Measurements from ENCODE around the gene STARD13.

STARD13 gene

GRCh38 chr13:33072759-33073158 is 212.8 kb downstream of the STARD13 start:
- no peak for DNase-seq

- no peak for DNase-seq
These were observed 213.3 kb downstream of the STARD13 start for GRCh38 chr13:33072282-33072681.

- no peak for DNase-seq
These were observed 214.8 kb downstream of the STARD13 start for GRCh38 chr13:33070713-33071112.

- no peak for DNase-seq
These were observed 216.2 kb downstream of the STARD13 start for GRCh38 chr13:33069365-33069764.

GRCh38 chr13:33066329-33066728 is 219.2 kb downstream of the STARD13 start:
- DNase-seq, result no peak

- no peak for DNase-seq
These were observed 224.7 kb downstream of the STARD13 start for GRCh38 chr13:33060815-33061214.

GRCh38 chr13:33058776-33059327 is 226.7 kb downstream of the STARD13 start:
- no peak for DNase-seq

- DNase-seq, result no peak
These were observed 228.4 kb downstream of the STARD13 start for GRCh38 chr13:33057019-33057780.

- DNase-seq, result no peak
These were observed 232.0 kb downstream of the STARD13 start for GRCh38 chr13:33053397-33054066.

Measured in CD4-positive, alpha-beta T cell treated with Interleukin-15 for 1 hour (primary cell).